ENCODE measurements around the gene ANKRD13D. TPM values are rescaled to one million over a fixed set of nuclear protein-coding genes. Genes with fewer than 3 reads are reported as not detected.

ANKRD13D gene
- total RNA-seq, 1 experiment from 2014 or later, result 13.1 TPM

DNA sequence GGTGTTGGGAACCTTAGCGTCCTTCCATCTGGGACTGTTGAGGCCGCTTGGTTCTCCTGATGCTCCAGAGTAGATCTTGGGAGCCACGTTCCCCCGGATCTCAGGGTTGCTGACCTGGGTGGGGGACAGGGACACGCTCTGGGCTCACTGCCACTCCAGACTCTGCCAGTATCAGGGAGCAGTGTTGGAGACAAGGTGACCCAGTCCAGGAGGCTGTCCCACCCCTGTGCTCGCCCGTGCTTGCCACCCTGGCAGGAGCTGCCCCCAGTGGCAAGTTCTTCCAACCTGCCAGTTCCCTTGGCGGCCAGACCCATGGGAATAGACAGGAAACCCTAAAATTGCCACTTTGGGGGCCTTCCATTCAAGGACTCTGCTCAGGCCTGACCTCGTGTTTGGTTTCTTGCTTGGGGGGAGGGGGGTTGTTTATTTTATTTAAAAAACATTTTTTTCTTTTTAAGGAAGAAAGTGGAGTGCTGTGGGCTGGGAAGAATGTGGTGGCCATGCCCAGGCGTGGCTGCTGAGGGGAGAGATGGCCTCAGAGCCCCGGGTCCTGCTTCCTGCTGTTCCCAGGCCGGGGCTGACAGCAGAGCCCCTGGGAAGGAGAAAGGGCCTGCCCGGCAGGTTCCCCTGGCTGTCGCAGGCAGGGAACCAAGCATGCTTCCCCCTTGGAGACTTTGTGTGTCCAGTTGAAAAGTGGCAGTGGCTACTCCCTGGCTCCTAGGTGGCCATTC is 15.7 kb upstream of the ANKRD13D start:
- no peak for DNase-seq (ENCODE audit: low read depth)

DNA sequence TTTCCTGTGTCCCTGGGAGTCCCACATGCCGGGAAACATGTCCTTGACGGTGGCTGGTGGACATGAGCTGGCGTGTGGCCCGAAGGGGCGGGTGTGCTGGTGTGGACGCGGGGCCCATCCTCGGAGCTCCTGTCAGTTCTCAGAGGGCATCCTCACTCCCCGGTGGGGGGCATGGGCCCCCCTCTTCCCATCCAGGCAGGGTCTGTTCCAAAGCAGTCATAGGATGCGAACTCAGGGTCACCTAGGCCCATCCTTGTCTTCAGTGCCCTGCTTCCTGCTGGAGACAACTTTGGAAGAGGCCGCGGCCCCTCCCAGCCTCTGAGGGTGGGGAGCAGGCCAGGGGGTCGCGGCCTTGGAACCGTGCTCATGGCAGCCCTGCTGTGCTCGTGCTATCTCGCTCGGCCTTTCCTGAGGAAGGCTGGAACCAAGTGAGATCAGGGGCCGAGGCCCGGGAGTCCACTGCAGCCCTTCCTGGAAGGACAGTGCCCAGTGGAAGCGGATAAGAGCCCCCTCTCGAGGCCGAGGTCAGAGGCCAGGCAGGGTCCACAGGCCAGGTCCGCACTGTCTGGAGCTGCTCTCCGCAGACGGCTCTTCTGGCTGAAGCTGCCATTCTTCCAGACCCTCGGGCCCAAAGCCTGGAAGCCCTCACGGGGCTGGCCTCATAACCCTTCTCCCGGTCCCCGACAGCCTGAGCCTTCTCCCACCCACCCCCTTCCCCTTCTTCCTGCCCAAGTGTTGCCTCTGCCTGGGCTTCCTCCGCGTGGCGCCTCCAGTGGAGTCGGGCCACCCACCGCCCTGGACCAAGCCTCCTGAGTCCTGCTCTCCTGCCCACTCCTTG is 14.1 kb upstream of the ANKRD13D start:
- no peak for DNase-seq (ENCODE audit: low read depth)

DNA sequence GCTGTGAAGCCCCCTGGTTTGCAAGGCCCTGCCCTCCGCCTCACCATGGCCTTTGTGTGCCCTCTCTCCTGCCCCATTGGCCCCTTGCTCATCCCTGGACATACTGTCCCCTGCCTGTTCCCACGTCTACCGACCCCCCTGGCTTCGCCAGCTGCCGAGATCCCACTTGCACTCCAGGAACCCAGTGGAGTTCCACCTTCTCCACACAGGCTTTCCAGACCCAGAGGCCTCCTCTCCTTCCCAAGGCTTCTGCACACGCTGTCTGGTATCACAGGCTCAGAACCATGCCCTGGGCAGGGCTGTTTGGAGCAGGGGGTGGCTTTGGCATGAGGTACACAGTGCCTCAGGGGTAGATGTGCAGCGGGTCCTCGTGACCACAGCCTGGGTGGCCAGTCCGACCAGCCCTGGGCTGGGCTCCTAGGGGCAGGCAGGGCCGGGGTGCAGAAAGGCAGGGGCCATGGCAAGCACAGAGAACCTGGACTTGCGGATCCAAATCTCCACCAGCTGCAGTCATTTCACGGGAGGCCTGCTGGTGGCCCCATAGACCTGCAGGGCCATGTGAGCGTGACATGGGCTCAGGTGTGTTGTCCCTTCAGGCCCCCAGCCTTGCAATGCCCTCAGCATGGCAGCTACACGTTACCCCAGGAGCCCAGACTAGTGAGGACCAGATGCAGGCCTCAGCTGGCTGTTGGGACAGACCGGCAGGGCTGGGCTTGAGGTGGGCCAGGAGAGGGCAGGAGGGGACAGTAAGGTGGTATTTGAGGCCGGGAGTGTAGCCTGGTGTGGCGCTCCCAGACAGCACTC is 13.3 kb upstream of the ANKRD13D start:
- no peak for DNase-seq (ENCODE audit: low read depth)

DNA sequence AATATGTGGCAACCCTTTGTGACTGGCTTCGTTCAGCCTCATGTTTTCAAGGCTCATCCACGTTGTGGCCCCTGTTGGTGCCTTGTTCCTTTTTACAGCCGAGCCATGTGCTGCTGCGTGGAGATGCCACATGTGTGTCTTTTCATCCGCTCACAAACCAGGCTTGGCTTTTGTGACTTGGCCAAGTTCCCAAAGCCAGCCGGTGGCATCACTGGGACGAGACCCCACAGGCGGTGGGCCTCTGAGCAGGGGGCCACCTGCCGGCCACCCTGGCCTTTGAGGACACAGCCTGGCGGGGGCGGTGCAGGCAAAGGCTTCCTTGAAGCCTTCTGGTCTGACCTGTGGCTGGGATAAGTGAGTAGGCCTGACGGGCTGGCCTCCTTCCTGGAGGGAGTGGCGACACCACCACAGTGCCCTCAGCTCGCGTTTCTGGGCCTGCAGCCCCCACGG is 12.3 kb upstream of the ANKRD13D start:
- peak; percentile 57 for DNase-seq (ENCODE audit: low read depth)

DNA sequence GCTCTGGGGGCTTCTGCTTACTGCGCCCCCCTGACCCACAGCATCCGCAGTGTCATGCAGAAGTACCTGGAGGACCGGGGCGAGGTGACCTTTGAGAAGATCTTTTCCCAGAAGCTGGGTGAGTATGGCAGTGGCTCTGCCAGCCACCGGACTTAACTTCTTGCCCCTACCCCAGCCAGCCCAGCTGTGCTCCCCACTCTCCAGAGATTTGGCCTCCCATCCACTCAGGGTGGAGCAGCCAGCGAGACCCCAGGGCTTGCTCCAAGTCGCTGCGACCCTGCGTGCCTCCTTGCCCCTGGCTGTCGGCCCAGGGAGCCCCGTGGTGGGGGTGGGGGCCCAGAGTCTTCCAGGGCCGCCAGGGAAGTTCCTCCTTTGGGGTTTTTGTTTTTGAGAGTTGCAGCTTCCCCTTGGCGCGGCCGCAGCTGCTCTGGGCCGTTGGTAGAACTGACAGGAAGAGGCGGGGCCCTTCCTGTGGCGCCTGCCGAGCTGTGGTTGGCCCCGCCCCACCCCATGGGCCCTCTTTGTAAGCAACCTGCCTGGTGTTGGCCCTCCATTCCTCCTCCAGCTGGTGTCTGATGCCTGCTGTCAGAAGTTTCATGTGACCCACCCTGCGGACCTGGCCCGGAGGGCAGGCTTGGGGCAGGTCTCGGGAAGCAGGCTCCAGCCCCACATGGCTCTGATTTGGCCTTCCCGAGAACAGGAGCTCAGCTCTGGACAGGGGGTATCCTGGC is 11.7 kb upstream of the ANKRD13D start:
- DNase-seq (ENCODE audit: low read depth), result peak; percentile 87

DNA sequence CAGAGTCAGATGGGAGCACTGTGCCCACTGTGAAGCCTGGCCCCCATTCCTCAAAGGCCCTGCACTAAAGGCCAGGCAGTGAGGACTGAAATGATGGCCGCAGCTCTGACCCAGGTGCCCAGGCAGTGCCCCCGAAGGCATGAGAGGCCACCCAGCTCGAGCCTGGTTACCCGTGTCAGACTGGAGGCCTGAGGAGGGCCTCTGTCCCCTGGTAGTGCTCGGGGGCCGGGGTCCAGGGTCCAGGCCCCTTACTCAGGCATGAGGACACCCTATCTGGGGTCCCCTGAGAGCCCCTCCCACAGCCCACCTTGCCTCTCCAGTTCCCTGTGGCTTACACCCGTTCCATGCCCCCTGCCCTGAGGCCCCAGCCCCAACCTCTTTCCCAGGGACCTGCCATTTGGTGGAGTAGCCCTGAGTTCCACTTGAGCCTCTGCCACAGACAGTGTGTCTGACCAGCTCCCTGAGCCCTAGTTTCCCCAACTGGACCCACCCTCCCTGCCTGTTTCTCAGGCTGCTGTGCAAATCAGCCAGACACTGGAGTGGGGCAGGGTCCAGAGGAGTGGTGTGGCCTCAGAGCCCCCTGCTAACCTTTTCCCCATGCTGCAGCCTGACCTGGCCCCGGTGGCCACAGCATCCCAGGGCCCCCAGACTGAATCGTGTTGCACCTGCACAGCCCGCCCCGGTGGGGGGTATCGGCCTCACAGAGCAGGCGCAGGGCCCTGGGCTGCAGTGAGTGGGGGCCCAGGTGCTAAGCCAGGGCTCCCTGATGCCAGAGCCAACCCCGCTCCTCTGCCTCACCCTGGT is 10.8 kb upstream of the ANKRD13D start:
- DNase-seq (ENCODE audit: low read depth), result no peak

DNA sequence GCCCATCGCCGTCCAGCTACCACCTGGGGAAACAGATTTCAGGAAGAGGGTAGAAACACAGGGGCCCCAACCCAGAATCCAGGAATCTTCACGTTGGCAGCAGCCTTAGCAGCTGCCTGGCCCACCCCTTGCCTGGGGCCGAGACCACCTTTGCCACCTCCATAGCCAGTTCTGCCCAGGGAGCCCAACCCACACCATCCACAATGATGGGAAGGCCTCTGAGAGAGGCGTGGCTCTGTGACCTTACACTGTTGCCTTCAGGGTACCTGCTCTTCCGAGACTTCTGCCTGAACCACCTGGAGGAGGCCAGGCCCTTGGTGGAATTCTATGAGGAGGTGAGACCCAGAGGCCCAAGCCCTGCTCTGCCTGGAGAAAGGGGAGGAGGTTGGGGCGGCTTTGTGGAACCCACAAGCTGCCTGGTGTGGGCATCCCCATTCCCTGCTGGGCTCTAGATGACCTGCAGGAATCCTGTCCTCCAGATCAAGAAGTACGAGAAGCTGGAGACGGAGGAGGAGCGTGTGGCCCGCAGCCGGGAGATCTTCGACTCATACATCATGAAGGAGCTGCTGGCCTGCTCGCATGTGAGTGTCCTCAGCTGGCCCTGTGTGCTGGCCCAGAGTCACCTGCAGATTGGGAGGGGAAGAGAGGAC is 10.0 kb upstream of the ANKRD13D start:
- no peak for DNase-seq (ENCODE audit: low read depth)

DNA sequence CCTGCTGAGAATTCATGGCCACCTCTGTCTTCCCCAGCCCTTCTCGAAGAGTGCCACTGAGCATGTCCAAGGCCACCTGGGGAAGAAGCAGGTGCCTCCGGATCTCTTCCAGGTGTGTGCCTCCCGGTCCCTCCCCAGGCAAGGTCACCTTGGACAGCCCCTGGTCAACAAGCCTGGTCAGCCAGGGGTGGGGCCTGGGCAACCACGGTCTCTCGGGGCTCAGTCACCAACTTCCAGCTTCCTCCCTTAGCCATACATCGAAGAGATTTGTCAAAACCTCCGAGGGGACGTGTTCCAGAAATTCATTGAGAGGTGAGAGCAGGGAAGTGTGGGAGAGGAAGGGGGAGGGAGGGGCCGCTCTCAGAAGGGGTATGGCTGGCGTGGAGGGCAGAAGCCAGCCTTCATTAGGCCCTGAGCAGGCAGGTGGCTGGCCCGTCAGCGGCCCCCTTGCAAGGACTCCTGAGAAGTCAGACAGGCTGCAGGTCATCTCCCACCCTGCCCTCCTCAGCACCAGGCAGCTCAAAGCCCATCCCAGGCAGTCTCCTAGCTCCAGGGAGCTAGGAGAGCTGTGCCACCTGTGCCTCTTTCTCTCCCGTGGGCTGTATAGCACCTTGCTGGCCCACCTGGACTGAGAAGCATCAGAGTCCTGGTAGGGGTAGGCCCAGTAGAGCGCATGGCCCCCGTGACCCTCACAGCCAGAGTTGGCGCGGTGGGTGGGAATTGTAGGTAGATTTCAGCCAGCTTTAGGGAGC is 9.3 kb upstream of the ANKRD13D start:
- DNase-seq (ENCODE audit: low read depth), result no peak

DNA sequence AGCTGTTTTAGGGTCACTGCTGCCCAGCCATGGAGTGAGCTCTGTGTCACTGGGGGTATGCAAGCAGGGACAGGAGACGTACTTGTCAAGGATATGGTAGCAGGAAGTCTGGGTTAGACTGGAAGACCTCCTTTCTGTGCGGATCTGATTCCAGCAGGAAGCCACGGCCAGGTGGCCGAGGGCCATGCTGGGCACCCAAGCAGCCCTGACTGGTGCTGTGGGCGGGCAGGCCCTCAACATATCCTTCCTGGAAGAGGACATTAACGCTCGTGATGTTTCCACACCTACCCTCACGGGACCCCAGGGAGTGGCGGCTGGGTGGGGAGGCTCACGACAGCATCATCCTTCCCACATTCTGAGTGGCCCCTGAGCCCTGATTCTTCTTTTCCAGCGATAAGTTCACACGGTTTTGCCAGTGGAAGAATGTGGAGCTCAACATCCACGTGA is 8.7 kb upstream of the ANKRD13D start:
- DNase-seq (ENCODE audit: low read depth), result no peak

DNA sequence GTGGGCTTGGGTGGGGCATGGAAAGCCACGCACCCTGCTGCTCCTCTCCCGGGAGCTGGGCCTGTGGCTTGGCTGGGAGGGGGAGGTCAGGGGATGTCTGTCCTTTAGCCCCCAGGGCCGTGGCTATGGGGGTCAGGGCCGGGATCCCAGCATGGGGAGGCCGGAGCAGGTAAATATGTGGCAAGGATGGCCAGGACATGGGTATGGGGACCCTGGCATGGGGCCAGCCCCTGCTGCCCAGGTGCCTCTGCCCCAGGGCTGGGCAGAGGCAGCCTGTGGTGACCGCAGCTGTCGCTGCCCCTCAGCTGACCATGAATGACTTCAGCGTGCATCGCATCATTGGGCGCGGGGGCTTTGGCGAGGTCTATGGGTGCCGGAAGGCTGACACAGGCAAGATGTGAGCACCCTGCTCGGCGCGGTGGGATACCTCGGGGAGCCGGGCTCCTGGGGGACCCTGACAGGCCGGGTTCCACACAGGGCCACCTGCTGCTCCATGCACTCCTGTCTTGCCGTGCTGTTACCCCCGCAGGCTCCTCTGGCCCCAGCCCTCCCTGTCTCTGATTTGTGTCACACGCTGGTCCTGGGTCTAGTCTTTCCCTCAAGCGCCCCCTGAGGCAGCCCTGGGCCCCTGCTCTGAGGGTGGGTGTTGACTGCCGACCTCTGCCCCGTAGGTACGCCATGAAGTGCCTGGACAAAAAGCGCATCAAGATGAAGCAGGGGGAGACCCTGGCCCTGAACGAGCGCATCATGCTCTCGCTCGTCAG is 8.1 kb upstream of the ANKRD13D start:
- no peak for DNase-seq (ENCODE audit: low read depth)

DNA sequence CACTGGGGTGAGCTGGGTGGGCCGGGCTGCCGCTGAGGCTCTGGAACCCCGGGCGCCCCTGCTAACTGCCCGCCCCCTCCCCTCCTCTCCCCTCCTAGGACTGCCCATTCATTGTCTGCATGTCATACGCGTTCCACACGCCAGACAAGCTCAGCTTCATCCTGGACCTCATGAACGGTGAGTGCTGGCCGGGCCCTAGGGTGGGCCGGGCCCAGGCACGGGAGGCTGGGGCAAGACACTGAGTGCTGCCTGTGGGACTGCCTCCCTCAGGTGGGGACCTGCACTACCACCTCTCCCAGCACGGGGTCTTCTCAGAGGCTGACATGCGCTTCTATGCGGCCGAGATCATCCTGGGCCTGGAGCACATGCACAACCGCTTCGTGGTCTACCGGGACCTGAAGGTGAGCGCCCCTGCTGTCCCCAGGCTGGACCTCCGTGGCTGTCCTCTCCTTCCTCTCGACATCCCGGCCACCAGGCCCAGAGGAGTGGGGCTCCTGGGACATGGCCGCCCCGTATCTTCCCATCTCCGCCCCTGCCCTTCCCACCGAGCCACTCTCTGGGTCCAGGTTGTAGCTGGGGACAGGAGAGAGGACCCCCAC is 7.5 kb upstream of the ANKRD13D start:
- no peak for DNase-seq (ENCODE audit: low read depth)

DNA sequence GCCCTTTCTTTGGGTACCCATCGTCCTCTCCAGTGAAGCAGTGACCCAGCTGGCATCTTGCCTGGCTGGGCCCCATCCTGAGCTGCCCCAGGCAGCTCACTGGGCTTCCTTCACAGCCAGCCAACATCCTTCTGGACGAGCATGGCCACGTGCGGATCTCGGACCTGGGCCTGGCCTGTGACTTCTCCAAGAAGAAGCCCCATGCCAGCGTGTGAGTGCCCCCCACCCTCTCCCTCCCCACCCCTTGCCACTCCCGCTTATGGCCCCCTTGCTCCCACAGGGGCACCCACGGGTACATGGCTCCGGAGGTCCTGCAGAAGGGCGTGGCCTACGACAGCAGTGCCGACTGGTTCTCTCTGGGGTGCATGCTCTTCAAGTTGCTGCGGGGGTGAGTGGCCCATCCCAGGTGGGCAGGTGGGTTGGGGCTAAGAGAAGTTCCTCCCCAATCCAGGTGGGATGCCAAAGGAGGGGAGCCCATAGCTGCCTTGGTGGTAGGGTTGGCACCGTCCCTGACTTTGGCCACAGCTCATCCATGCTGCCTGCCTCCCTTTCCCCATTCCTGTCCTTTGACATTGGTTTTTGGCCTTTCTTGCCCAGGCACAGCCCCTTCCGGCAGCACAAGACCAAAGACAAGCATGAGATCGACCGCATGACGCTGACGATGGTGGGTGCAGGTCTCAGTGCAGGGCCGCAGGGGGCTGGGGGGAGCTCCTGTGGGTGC is 6.8 kb upstream of the ANKRD13D start:
- no peak for DNase-seq (ENCODE audit: low read depth)

DNA sequence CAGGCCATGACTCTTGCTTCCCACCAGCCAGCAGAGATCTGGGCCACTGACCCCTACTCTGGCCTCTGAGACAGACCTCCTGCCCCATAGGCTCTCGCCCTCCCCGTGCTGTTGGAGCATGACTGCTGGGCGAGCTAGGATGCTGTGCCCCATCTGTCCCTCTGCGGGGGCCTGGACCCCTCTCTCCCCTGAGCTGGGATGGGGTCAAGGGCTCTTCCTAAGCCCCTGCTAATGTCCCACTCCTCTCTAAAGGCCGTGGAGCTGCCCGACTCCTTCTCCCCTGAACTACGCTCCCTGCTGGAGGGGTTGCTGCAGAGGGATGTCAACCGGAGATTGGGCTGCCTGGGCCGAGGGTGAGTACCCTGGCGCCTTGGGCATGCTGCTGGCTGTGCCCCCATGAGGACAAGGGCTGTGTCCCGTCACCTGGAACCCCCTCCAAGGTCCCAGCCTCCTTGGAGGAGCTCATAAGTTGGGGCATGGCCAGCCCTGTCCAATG is 6.2 kb upstream of the ANKRD13D start:
- DNase-seq (ENCODE audit: low read depth), result no peak

DNA sequence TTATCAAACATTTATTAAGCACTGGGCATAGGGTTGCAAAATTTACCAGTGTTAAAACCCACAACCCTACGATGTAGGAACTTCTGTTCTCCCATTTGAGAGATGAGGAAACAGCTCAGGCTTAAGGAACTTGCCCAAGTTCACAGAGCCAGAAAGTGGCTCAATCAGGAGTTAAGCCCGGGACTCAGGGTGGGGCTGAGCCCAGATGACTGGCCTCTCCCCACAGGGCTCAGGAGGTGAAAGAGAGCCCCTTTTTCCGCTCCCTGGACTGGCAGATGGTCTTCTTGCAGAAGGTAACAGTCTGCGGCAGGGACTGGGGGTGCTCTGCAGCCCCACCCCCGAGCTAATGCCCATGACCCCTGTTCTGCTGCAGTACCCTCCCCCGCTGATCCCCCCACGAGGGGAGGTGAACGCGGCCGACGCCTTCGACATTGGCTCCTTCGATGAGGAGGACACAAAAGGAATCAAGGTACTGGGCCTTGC is 5.6 kb upstream of the ANKRD13D start:
- no peak for DNase-seq (ENCODE audit: low read depth)

DNA sequence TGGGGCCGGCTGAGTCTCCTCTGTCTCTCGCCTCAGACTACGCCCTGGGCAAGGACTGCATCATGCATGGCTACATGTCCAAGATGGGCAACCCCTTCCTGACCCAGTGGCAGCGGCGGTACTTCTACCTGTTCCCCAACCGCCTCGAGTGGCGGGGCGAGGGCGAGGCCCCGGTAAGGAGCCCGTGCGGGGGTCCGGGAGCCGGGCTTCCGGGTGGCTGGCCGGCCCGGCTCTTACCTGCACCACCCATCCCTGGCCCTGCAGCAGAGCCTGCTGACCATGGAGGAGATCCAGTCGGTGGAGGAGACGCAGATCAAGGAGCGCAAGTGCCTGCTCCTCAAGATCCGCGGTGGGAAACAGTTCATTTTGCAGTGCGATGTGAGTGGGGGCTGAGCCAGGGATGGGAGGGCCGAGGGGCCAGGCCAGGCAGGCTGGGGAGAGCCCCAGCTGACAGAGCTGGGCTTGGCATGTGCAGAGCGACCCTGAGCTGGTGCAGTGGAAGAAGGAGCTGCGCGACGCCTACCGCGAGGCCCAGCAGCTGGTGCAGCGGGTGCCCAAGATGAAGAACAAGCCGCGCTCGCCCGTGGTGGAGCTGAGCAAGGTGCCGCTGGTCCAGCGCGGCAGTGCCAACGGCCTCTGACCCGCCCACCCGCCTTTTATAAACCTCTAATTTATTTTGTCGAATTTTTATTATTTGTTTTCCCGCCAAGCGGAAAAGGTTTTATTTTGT is 4.1 kb upstream of the ANKRD13D start:
- no peak for DNase-seq (ENCODE audit: low read depth)
